Hindlimb muscle (tissue), 1 donor: ENCODE data around the gene KLK10. TPM values are rescaled to one million over a fixed set of nuclear protein-coding genes. Genes with fewer than 3 reads are reported as not detected.
"Not testable (repeated sequence)": the region's sequence is repeated elsewhere in the genome, so short reads cannot be mapped to it uniquely, and the experiment has no call there.

Source experiments
- DNase-seq: peaks from one replicate; pipeline ENCODE4 v3.0.0-alpha.2; 2013
- polyA plus RNA-seq: library from polyadenylated mRNA; unstranded; fragments of 120-200 nt; gene quantifications from one replicate; pipeline ENCODE4 v1.2.1, GENCODE V29; 2013; ENCODE audit not compliant: insufficient read length

KLK10 gene
- polyA plus RNA-seq, 1 donor = not detected

- DNase-seq = no peak
Observed at GRCh38 chr19:51001515-51001914, 18.0 kb downstream of the KLK10 start, which contains the start of gene KLK8. TSS of gene KLK8 (minus strand) at chr19:51001604. CDS start at chr19:51001167, 437 bp downstream.

- no peak for DNase-seq
Observed at GRCh38 chr19:51000981-51001380, 18.5 kb downstream of the KLK10 start.

- no peak for DNase-seq
Observed at GRCh38 chr19:51000426-51000825, 19.1 kb downstream of the KLK10 start.

GRCh38 chr19:50998686-50999085 is 20.8 kb downstream of the KLK10 start:
- no peak for DNase-seq

GRCh38 chr19:50998061-50998460 is 21.4 kb downstream of the KLK10 start:
- DNase-seq = no peak

- no peak for DNase-seq
Observed at GRCh38 chr19:50994129-50994528, 25.4 kb downstream of the KLK10 start.

GRCh38 chr19:50992666-50993035 is 26.9 kb downstream of the KLK10 start:
- DNase-seq = no peak

- DNase-seq = not testable (repeated sequence)
Observed at GRCh38 chr19:50984416-50984815, 35.1 kb downstream of the KLK10 start.

GRCh38 chr19:50983625-50984292 is 35.8 kb downstream of the KLK10 start, which contains the start of gene KLK7:
TSS of gene KLK7 (minus strand) at chr19:50983917. CDS start at chr19:50982399, 1,518 bp downstream.
- no peak for DNase-seq

- no peak for DNase-seq
Observed at GRCh38 chr19:50982186-50982585, 37.3 kb downstream of the KLK10 start.

- no peak for DNase-seq
Observed at GRCh38 chr19:50981587-50982146, 37.8 kb downstream of the KLK10 start.

- no peak for DNase-seq
Observed at GRCh38 chr19:50980208-50980607, 39.3 kb downstream of the KLK10 start.

- no peak for DNase-seq
Observed at GRCh38 chr19:50979758-50980157, 39.8 kb downstream of the KLK10 start.

- DNase-seq = no peak
Observed at GRCh38 chr19:50978772-50979390, 40.6 kb downstream of the KLK10 start.

- no peak for DNase-seq
Observed at GRCh38 chr19:50977626-50978025, 41.9 kb downstream of the KLK10 start.

- no peak for DNase-seq
Observed at GRCh38 chr19:50975766-50976165, 43.7 kb downstream of the KLK10 start.

GRCh38 chr19:50974702-50975556 is 44.6 kb downstream of the KLK10 start:
- DNase-seq = no peak

GRCh38 chr19:50972795-50973376 is 46.6 kb downstream of the KLK10 start:
- DNase-seq = no peak

GRCh38 chr19:50969810-50970209 is 49.7 kb downstream of the KLK10 start:
- DNase-seq = not testable (repeated sequence)

- DNase-seq = no peak
Observed at GRCh38 chr19:50969413-50969760, 50.1 kb downstream of the KLK10 start, which contains the start of gene KLK6. TSS of gene KLK6 (minus strand) at chr19:50969591. CDS start at chr19:50968104, 1,487 bp downstream.

- no peak for DNase-seq
Observed at GRCh38 chr19:50968716-50969412, 50.6 kb downstream of the KLK10 start.
